GDM1 (cell line): ENCODE measurements around the gene SVBP.

Experiments
- DNase-seq: peaks from one replicate; lab custom pipeline; 2025; lab: John Stamatoyannopoulos, UW

SVBP gene

DNA sequence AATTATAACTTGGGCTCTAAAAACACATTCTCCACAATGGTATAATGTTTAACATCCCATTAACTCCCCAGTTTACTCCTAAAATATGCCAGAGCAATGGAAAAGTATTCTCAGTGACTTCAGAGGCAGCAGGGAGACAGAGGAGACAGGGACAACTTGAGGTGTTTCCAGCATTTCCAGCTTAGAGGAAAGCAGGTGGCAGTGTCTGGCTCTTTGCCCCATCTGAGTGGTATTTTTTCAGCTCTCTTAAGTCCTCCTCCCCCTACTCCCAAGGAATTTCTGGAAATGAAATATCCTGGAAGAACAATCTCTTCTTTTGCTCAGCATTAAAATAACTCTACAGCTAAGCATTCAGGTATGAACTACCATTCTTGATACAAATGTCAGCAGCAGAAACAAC lies 11.0 kb downstream of the SVBP start:
- no peak for DNase-seq

DNA sequence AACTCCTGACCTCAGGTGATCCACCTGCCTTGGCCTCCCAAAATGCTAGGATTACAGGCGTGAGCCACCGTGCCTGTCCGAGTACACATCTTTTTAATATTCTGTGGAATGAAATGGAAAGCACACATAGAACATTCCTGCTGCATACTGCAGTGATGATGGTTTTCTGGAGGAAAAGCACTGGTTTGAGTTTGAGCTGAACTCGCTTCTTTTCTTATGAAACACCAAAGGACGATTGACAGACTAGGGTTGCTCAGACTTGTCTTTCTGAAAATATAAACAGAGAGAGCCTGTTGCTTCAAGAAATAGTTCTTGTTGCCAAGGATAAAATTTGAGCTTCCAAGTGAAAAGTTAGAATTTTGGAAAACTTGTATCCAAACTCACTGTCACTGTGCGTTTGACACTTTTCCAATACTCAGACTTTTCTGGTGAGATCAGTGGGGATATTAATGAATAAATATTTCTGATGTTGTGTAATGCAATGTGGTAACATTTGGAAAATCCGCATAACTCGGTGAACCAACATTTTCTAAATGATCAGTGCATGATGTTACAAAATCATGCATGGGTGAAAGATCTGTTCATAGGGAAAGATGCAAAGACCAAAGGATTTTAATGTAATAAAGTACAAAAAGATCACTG lies 15.2 kb downstream of the SVBP start:
- DNase-seq: no peak

DNA sequence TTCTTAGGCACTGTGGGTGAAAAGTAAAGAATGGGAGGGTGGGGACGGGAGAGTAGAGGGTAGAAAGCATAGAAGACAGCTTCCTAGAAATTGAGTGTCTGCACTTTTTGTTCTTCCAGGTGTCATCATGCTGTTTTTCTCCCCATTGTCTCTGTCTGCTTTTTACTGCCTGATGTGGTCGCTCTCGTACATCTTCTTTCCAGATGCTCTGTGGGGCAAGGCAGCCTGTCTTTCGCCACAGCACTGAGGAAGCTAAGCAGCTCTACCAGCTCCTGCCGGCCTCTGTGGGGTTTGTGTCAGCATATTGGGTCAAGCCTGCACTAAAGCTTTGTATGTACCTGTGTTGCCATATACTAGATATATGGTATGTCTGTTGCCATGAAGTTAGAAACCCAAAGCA lies 19.2 kb downstream of the SVBP start:
- DNase-seq: no peak

DNA sequence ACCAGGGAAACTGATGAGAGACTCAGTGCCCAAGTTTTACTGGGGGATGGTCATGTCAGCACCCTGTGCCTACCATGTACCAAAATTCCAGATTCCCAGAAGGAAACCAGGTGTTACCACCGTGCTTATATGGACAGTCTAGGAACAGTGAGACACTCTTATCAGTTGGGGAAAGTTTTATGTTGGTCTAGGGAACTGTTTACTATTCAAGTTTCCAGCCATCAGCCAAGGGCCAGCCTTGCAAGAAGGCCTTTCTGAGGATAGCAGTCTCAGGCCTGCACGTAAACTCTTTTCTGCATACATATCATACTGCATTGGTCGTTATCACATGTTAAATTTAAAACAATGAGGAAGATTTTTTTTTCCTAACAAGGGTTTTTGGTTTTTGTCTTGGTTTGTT lies 19.8 kb downstream of the SVBP start:
- no peak for DNase-seq

DNA sequence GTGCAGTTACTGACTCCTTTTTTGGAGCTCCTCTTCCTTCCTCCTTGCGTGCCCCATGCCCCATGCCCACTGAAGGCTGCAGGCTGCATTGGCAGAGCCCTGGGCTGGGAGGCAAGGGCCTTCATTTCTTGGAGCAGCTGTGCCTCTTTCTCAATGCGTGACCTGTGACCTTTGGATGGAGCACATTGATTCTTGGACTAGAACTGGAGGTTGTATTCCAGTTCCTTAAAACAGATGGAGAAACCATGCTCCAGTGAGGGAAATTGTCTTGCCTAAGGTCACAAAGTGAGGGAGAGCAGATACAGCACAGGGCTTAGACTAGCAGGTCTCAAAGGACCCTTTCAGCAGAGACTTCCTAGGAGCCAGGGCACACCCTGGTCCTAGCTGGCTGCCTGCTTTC lies 23.4 kb downstream of the SVBP start:
- no peak for DNase-seq

DNA sequence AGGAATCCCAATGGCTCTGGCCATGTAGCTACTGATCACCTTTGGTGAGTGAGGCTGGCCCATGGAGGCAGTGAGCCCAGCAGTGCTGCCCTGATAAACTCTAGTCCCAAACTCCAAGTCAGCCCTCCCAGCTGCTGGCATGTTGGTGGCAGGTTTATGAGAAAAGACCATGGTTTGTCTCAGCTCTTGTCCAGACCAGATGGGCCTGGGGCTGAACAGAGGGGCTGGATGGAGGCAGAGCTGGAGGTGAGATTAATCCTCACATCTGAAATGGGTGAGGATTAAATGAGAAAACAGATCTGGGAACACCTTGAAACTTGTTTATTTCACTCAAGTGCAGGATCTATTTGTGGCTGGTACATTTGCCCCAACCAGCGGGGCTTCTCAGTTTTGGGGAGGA lies 29.2 kb downstream of the SVBP start:
- no peak for DNase-seq

DNA sequence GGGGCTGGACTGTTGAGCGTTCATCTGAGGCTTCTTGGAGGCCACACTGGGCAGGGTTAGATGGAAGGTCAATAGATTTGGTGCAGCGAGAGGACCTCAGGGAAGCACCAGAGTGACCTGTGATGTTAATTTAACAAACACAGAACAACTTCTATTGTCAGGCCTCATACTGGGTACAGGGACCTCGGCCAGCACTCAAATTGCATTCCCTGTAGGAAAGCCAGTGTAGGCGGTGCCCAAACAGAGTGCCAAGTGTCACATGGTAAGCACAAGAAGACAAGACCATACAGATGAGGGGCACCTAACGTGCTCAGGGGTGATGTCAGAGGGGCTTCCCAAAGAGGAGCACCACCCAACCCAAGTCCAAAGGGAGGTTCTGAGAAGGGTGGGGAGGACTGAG lies 31.1 kb downstream of the SVBP start:
- no peak for DNase-seq

DNA sequence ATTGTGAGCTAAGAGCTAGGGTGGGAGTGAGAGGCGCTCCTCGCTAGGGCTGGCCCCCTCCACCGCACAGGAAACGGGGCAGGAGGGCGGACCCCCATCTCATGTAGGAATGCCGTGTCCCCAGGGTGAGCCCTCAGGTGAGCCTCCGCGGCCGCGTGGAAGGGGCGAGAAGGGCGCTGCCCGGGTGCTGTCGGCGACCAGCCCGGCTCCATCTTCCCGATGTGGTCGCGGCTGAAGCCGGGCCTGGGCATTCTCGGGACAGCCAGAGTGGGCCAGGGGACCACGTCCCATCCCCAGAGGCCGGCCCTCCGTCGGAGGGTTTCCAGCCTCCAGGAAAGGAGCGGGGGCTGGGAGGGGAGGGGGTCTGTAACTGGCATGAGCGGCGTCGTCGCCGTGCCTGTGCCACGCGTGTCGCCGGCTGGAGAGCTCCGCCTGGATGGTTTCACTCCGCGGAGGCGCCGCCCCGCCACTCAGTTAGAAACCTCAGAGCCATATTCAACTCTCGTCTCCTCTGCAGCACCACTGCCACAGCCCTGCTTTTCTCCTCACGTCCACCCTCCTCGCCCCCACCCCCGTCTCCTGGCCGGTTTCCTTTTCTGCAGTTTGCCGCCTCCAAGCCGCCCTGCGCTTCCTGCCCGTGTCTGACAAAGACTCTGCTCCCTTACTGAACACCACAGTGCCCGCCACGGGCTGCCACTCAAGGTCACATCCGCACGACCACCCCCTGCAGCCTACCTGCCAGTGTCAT lies 32.1 kb downstream of the SVBP start, which contains the start of gene TMEM269:
TSS of gene TMEM269 (plus strand) at position 46 of the 748 bp plus-strand sequence. CDS start 4,903 bp downstream, outside the sequence.
- DNase-seq: no peak

DNA sequence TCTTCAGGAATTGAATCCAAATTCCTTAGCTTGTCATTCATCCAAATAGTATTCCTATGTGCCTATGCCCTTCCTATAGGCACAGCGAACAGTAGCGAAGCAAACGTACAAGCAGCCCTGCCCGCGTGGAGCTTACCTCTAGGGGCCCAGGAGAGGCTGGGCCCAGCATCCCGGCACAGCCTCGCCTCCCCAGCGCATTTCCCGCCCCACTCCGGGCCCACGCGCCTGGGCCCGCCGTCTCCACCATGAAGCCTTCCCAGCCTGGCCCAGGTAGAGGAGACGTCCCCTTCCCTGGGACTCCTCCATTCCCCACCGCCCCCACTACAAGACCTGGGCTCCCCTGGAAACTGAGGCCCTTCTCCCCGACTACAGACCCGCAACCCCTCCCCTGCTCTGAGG lies 32.7 kb downstream of the SVBP start:
- no peak for DNase-seq

DNA sequence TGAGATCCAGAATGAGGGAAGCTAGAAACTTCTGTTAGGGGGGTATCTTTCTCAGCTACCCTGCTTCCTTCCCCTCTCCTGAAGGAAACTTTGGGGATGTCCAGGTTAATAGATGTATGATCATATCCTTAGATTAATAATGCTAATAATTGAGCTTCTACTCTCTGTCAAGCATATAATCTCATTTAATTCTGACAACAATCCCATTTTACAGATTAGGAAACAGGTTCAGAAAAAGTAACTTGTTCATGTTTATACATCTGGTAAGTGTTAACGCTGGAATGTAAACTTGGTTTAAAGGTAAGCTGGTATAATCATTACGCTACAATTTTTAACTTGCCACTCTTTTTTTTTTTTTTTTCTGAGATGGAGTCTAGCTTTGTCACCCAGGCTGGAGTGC lies 34.1 kb downstream of the SVBP start:
- DNase-seq: no peak

DNA sequence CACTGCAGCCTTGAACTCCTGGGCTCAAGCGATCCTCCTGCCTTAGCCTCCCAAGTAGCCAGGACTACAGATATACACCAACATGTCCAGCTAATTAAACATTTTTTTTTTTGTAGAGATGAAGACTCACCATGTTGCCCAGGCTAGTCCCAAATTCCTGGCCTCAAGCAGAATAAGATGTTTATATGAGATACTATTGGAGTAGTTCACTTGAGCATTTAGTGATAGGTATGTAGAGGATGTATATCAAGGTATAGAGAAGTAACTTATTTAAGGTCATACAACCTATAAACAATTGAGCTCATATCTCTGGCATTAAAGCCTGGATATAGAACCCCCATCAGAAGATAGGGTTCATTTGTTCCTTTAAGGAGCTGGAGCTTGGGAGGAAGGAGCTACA lies 37.0 kb downstream of the SVBP start:
- no peak for DNase-seq

DNA sequence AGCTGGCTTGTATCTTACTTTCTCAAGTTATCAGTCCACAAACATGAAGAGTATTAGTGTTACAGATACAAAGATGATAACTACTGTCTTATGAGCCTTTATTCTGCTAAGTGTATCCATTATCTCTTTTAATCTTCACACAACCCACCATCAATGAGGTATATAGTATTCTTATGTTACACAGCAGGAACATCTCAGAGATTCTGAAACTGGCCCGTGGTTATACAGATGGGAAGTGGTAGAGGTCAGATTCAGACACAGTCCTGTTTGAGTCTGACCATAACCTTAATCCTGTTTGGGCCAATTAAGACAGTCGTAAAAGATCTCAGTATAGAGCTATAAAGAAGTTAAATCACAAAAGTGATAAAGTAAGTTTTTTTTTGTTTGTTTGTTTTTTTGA lies 37.5 kb downstream of the SVBP start:
- no peak for DNase-seq

DNA sequence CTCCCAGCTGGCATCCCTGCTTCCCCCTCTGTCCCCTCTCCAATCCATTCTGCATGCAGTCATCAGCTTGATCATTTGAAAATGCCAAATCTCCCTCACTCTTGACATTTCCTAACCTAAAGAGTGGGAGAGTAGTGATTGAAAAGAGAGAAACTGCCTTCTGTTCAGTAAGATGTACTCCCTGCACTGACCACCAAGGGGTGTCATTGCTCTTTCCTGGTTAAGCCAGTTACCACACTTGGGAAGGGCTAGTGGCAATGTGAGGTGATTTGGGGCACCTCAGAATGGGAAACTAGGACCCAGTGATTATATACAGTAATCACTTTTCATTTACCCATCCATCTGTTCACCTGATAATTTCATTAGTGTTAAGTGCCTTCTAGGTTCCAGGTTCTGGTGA lies 39.3 kb downstream of the SVBP start:
- no peak for DNase-seq

DNA sequence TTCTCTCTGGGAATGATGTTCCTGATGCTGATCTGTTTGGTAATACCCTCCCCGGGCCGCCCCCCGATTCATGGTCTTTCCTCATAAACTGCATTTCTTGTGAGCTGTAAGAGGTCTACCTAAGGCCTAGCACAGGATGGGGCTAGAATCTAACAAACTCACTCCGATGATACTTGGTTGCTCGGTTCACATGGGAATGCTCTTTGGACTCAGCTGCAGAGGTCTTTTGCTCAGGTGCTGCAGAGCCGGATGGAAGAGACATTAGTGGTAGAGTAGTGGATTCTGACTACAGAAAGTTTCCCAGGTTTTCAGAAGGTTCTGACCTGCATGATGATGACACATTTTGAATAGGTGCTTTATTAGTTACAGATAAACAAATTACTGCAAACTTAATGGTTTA lies 40.7 kb downstream of the SVBP start:
- no peak for DNase-seq

DNA sequence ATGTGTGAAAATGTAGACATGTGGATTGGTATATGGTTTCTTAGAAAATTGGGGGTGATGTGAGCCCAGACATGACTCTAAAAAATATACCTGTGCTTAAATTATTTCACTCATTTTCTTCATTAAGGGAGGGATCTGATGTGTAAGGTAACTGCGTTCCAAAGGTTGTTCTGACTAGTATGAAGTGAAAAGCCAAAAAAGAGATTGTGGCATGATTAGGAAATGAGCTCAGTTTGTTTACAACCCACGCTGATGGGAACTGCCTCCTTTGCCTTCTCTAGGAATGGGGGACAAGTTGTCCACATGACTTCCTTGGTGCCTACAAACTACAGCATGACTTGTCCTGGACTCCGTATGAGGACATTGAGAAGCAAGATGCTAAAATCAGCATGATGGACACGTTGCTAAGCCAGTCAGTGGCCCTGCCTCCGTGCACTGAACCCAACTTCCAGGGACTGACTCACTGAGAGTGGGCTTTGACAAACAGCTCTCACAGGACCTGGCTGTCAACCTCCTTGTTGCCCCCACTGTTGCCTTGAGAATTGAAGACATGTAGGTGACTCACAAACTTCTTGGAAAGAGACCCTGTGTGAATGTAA lies 42.2 kb downstream of the SVBP start:
- DNase-seq: no peak

DNA sequence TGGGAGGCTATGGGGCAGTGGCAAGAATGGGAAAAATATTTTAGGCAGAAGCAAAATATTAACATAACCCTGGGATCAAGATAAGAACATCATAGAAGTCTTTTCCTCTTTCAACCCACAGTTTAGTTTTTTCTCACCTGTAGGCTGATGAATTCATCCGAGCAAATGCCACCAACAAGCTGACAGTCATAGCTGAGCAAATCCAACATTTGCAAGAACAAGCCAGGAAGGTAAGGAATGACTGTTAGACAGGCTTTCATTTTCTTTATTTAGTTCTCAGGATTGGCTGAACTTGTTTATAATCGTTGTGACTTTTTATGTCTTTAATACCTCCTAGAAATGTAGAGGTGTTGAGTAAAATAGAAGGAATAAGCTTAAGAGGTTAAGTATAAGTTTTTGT lies 43.8 kb downstream of the SVBP start:
- DNase-seq: no peak

DNA sequence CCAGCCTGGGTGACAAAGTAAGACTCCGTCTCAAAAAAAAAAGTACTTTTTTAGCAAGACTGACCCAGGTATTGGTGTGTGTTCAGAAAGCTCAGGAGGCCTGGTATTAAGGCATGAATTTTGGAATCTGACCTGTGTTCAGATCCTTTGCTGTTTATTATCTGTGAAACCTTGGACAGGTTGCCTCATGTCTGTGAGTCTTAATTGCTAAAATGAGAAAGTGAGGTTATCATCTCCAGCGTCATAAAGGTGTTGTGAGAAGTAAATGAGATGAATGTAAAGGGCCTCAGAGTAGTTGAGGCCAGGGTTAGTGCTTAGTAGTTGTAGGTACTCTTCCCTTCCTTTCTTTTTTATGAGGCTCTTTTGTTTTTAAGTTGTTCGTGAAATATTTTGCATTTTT lies 47.4 kb downstream of the SVBP start:
- no peak for DNase-seq

DNA sequence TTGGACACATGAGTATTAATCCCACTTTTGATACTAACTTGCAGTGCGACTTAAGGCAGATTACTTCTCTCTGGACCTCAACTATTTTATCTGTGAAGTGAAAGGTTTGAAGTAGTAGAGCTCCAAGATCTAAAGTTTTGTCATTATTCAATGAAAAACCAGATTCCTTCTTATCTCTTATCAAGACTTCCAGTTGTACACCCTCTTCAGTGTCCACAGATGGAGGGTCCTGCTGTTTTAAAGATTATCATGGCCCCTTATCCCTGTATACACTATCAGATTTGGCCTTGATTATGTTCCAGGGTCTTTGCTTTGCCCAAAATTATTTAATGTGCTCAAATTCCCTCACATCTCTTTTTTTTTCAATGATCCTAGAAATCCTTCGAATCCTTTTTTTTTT lies 49.0 kb downstream of the SVBP start:
- no peak for DNase-seq

DNA sequence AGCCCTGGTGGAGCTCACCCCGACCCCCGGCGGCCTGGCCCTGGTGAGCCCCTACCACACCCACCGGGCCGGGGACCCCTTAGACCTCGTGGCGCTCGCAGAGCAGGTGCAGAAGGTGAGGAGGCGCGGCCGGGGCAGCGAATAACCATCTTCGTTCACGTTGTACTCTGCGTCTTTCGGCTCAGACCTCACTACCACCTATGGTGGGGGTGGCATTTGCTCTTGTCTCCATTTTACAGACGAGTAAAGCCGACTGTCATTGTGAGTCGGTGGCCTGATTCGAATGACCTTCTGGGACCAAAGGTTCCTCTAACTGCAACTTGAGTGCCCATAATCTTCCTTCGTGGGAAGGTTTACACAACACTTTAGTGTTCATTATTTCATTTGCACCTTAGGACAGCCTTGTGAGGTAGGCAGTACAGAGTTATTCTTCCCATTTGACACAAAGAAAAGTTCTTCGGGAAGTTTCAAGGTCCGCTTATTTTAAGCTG lies 49.6 kb downstream of the SVBP start:
- DNase-seq: no peak

DNA sequence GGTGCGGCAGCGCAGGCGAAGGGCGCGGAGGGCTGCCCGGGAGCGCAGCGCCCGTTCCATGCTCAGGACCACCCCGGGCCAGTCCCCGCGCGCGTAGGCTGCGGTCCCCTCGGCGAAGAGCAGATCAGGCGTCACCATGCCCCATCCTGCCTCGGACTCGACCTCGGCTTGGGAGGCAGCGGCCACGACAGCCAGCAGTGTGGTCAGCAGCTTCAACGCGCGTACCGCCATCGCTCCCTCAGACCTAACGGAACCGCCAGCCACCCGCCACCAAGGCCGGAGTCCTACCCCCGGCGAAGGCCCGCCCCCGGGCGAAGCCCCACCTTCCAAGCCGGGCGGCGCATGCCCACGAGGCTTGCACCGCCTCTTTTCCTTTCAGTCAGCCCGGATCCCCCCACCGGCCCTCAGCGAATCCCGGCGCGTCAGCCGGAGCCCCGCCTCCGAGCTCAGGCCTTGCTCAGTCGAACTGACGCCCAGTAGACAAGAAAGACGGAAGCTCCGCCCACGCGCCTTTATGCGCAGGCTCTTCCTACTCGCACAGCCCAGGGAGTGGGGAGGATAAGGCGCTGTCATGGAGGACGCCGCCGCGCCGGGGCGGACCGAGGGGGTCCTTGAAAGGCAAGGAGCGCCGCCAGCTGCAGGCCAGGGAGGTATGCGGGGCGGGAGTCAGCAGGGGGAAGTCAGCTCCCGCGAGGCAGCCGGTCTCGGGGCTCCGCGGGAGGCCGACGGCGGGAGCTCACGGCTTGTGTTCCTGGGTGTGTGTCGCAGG lies 50.3 kb downstream of the SVBP start, which contains the start of the genes C1orf50 and P3H1:
TSS of gene C1orf50 (plus strand) at position 509 of the 769 bp plus-strand sequence. CDS start at position 572, 63 bp downstream.
TSS of gene P3H1 (minus strand) at position 288 of the 769 bp plus-strand sequence. CDS start at position 231, 57 bp downstream.
- peak; percentile 99 for DNase-seq

DNA sequence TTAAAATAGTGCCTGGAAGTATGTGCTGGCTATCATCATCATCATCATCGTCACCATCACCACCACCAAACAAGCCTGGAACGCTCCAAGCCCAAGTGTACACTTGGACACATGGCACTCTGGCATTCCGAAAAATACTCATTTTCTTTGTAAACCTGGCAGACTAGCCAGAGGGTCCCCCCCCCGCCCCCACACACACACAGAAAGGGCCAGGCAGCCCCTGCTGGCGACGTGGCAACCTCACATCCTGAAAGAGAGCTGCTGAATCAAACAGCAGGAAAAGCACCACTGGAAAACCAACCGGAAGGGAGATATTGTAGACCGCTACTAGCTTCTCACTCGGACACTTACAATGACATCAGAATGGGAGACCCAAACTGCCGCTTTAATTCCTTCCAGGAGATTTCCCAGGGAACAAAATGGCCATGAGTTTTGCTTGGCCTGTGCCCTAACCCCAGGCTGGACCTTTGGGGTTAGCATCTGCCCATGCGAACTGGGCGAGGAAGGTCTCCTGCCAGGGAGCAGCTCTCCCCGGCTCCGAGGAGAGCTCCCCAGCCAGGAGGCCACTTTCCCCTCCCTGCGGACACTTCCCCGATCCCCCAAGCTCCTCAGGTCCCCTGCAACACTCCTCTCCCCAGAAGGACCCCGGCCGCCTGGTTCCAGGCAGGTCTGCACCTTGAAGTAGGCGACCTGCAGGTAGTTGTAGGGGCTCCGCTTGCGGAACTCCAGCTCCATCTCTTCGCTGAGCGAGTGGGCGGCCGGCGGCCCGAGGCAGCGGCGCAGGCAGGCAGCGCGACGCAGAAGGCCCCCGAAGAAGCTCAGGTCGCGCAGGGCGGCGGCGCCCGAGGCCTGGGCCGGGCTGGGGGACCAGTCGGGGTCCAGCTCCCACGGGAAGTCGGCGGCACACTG lies 51.1 kb downstream of the SVBP start:
- DNase-seq: no peak
